NOMO-1 (cell line): ENCODE results near the gene NRG2.

Experiments
- DNase-seq, 2 experiments: peaks; one replicate each; lab custom pipeline; 2025; ENCODE audit not compliant: unreplicated experiment in 2 of 2; lab: John Stamatoyannopoulos, UW

NRG2 gene

GRCh38 chr5:139804800-139805397 is 238.2 kb downstream of the NRG2 start:
- no peak for DNase-seq

DNA sequence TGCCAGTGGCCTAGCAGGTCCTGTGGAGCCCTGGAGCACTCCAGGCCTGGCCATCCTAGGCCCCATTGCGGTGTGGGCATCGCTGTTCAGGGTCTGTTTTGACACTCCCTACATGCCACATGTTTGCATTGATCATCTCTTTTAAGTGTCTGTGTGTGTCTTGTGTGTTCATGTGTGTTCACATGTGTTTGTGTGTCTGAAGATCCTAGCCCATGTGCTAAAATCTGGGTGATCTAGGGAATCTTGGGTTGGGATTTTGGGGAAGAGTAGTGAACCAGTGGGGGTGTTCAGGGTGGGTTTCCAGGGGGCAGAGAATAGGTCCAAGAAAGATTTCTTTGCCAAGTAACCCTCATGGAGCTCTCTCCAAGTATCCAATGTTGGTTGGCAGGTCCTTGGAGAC is 239.1 kb downstream of the NRG2 start:
- DNase-seq = no peak

- no peak for DNase-seq
Observed at GRCh38 chr5:139799359-139799758, 243.7 kb downstream of the NRG2 start.

GRCh38 chr5:139798883-139799282 is 244.2 kb downstream of the NRG2 start:
- no peak for DNase-seq

DNA sequence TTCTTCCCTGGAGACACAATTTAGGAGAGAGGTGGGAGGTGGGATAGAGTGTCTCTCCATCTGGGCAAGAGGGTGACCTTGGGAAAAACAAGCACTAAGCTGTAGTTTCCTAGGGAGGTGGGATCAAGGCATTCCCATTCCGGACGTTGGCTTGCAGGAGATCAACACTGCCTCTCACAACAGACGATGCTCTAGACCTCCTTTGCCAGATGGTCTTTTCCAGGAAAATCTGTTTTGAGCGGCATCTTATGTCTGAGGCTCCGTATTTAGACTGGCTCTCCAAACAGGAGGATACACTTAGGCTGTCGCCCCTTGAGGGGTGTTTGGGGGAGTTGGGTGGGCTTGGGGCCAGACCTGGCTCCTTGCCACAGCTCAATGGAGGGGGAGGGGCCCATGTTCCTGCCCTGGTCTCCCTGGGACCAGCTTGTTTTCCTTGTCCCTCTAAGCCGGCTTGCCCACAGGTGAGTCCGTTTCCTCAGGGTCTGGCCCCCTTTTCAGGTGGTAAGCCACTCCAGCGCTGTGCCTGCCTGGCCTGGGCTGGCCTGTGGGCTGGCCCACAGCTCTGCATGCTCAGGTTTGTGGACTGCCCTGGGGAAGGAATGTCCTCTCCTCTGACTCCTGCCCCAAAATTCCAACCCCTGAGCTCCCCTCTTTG is 245.1 kb downstream of the NRG2 start:
- no peak for DNase-seq

GRCh38 chr5:139797335-139797734 is 245.8 kb downstream of the NRG2 start:
- DNase-seq = no peak
